ENCODE measurements around the gene CHRNA9.

- TF ChIP-seq POLR2A (IDR thresholded peaks at IDR 0.05) (no peak), CTCF (IDR thresholded peaks at IDR 0.05) (no peak)
Observed at GRCh38 chr4:40389986-40390385, 54.9 kb downstream of the CHRNA9 start.

All from ovary (tissue), 3 donors.